ENCODE measurements around the gene PLEKHH1.

GRCh38 chr14:67576216-67576955 lies 43.3 kb downstream of the PLEKHH1 start:
- TF ChIP-seq, protein P1, sequence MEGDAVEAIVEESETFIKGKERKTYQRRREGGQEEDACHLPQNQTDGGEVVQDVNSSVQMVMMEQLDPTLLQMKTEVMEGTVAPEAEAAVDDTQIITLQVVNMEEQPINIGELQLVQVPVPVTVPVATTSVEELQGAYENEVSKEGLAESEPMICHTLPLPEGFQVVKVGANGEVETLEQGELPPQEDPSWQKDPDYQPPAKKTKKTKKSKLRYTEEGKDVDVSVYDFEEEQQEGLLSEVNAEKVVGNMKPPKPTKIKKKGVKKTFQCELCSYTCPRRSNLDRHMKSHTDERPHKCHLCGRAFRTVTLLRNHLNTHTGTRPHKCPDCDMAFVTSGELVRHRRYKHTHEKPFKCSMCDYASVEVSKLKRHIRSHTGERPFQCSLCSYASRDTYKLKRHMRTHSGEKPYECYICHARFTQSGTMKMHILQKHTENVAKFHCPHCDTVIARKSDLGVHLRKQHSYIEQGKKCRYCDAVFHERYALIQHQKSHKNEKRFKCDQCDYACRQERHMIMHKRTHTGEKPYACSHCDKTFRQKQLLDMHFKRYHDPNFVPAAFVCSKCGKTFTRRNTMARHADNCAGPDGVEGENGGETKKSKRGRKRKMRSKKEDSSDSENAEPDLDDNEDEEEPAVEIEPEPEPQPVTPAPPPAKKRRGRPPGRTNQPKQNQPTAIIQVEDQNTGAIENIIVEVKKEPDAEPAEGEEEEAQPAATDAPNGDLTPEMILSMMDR (conservative IDR thresholded peaks at IDR 0.05 in 1 of 2, IDR thresholded peaks at IDR 0.05 in 1 of 2; ENCODE audit: low read depth in 1 of 2, low read length in 2 of 2), result no peak
- no peak for TF ChIP-seq EZH2 (IDR thresholded peaks at IDR 0.05; ENCODE audit: low read length, missing control alignments)
